Activated T-cell treated with anti-CD3 and anti-CD28 coated beads, Interleukin-2, amount 50 U/mL, for 24 hours (primary cell): ENCODE data around the gene GIMAP7.
"Not testable (repeated sequence)": the region's sequence is repeated elsewhere in the genome, so short reads cannot be mapped to it uniquely, and the experiment has no call there.

ENCODE experiments used
- DNase-seq: peaks from one replicate; pipeline ENCODE4 v3.0.0-alpha.2; 2020
- H3K27ac Mint-ChIP-seq: 2 replicates; pipeline ENCODE4 v1.8.0; 2020; ENCODE audit warnings: mild to moderate bottlenecking, mixed read lengths
- H3K27me3 Mint-ChIP-seq: 2 replicates; pipeline ENCODE4 v1.8.0; 2020; ENCODE audit warnings: mixed read lengths
- H3K36me3 Mint-ChIP-seq: 2 replicates; pipeline ENCODE4 v1.8.0; 2020; ENCODE audit warnings: low read depth, mixed read lengths
- H3K4me1 Mint-ChIP-seq: 2 replicates; pipeline ENCODE4 v1.8.0; 2020; ENCODE audit warnings: low read depth, mixed read lengths
- H3K4me3 Mint-ChIP-seq: 2 replicates; pipeline ENCODE4 v1.8.0; 2020; ENCODE audit warnings: mild to moderate bottlenecking, moderate library complexity, mixed read lengths
- H3K9me3 Mint-ChIP-seq: 2 replicates; pipeline ENCODE4 v1.8.0; 2020; ENCODE audit warnings: mixed read lengths

The GIMAP7 gene

GRCh38 chr7:150487625-150488024 lies 27.0 kb upstream of the GIMAP7 start:
- H3K4me3 Mint-ChIP-seq: no peak overlapping the region
- H3K27ac Mint-ChIP-seq: no peak overlapping the region
- no peak for DNase-seq
- H3K36me3 Mint-ChIP-seq: peaks cover 10% of the 10 kb centered on the region
- peaks cover 8% of the 10 kb centered on the region for H3K9me3 Mint-ChIP-seq
- no peaks in the 10 kb centered on the region for H3K27me3 Mint-ChIP-seq
- peaks cover 72% of the 10 kb centered on the region for H3K4me1 Mint-ChIP-seq

DNA sequence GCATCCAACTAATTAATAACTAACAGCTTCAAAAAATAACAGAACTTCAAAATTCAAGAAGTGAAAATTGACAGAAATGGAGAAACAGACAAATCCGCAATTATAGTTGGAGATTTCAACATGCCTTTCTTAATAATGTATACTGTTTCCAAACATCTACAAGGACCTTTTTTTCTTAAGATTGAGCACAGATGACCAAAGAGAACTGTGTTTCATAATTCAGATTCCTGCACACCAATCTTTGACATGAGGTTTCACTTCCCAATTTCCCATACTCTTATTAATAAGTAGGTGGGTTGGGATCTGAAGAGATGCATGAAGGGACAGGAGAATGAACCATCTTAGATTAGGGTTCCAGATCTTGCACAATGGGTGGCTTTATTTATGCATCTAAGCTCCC lies 24.9 kb upstream of the GIMAP7 start:
- DNase-seq: no peak
- Mint-ChIP-seq H3K4me1 (peaks cover 54% of the 10 kb centered on the region), H3K9me3 (peaks cover 8% of the 10 kb centered on the region), H3K4me3 (no peak overlapping the region), H3K27me3 (no peaks in the 10 kb centered on the region), H3K27ac (no peak overlapping the region), H3K36me3 (peaks cover 12% of the 10 kb centered on the region)

DNA sequence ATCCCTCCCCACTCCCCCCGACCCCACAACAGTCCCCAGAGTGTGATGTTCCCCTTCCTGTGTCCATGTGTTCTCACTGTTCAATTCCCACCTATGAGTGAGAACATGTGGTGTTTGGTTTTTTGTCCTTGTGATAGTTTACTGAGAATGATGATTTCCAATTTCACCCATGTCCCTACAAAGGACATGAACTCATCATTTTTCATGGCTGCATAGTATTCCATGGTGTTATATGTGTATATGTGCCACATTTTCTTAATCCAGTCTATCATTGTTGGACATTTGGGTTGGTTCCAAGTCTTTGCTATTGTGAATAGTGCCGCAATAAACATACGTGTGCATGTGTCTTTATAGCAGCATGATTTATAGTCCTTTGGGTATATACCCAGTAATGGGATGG lies 21.2 kb upstream of the GIMAP7 start:
- H3K36me3 Mint-ChIP-seq: peaks cover 24% of the 10 kb centered on the region
- not testable (repeated sequence) for H3K27ac Mint-ChIP-seq, DNase-seq, H3K4me3 Mint-ChIP-seq, H3K27me3 Mint-ChIP-seq
- peaks cover 43% of the 10 kb centered on the region for H3K4me1 Mint-ChIP-seq
- peaks cover 17% of the 10 kb centered on the region for H3K9me3 Mint-ChIP-seq

- no peak overlapping the region for H3K4me3 Mint-ChIP-seq
- DNase-seq: no peak
Measured at GRCh38 chr7:150502519-150502918, 12.2 kb upstream of the GIMAP7 start.

GRCh38 chr7:150503155-150503554 lies 11.5 kb upstream of the GIMAP7 start:
- Mint-ChIP-seq H3K4me3 (peak overlapping the region; percentile 54), H3K27ac (peak overlapping the region; percentile 90), H3K4me1 (peaks cover 85% of the 10 kb centered on the region)

More at GRCh38 chr7:150502519-150502918, 12.2 kb upstream of the GIMAP7 start:
- peaks cover 35% of the 10 kb centered on the region for H3K36me3 Mint-ChIP-seq
- H3K9me3 Mint-ChIP-seq: peaks cover 33% of the 10 kb centered on the region
- H3K4me1 Mint-ChIP-seq: peaks cover 85% of the 10 kb centered on the region
- H3K27ac Mint-ChIP-seq: peak overlapping the region; percentile 90
- no peaks in the 10 kb centered on the region for H3K27me3 Mint-ChIP-seq

GRCh38 chr7:150503581-150503980 lies 11.1 kb upstream of the GIMAP7 start:
- H3K27ac Mint-ChIP-seq: peak overlapping the region; percentile 90
- H3K27me3 Mint-ChIP-seq: no peaks in the 10 kb centered on the region
- no peak for DNase-seq
- H3K4me3 Mint-ChIP-seq: peak overlapping the region; percentile 54
- peaks cover 28% of the 10 kb centered on the region for H3K36me3 Mint-ChIP-seq
- H3K4me1 Mint-ChIP-seq: peaks cover 86% of the 10 kb centered on the region
- H3K9me3 Mint-ChIP-seq: peaks cover 27% of the 10 kb centered on the region

More at GRCh38 chr7:150503155-150503554, 11.5 kb upstream of the GIMAP7 start:
- Mint-ChIP-seq H3K27me3 (no peaks in the 10 kb centered on the region), H3K36me3 (peaks cover 30% of the 10 kb centered on the region), H3K9me3 (peaks cover 30% of the 10 kb centered on the region)
- DNase-seq: no peak

DNA sequence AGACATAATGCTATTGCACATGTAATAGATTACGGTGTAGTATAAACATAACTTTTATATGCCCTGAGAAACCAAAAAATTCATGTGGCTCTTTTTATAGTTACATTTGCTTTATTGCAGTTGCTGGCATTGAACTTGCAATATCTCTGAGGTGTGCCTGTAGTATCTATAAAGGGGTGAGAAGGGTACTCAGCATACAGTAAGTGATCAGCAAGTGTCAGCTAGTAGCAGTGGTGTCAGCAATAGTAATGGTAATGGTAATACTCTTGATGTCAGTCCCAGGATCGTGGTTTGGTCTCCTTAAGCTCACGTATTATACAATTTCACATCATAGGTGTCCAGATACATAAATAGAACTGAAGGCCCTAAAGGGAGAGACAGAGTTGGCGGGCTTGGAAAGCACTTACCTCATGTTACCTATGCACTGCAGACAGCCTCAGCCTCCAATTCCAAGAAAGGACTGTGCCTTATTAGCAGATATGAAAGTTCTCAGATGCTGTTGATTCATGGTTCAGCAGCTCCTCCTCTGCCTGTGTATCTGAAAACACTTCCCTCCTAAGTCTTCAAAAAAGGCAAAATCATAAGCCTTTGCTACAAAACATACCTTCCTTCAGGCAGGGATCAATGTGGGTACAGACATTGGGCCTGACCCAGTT lies 6.6 kb upstream of the GIMAP7 start:
- peak overlapping the region; percentile 52 for H3K4me3 Mint-ChIP-seq
- peak overlapping the region; percentile 84 for H3K27ac Mint-ChIP-seq
- H3K4me1 Mint-ChIP-seq: peaks cover 94% of the 10 kb centered on the region
- peak; percentile 40 for DNase-seq
- H3K36me3 Mint-ChIP-seq: no peaks in the 10 kb centered on the region
- H3K9me3 Mint-ChIP-seq: peaks cover 2% of the 10 kb centered on the region
- H3K27me3 Mint-ChIP-seq: no peaks in the 10 kb centered on the region

DNA sequence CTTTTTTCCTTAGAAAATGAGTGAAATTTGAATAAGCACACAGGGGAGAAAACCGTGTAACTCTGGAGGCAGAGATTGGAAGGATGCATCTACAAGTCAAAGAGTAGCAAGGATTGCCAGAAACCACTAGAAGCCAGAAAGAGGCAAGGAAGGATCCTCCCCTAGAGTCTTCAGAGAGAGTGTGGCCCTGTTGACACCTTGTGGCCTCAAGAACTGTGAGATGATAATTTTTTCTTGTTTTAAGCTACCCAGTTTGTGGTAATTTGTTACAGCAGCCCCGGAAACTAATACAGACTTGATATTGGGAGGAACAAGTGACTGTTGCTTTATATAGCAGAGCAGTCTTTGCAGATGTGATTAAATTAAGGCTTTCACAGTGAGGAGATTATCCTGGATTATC lies 3.6 kb upstream of the GIMAP7 start:
- peaks cover 11% of the 10 kb centered on the region for H3K36me3 Mint-ChIP-seq
- no peak for DNase-seq
- peak overlapping the region; percentile 51 for H3K27ac Mint-ChIP-seq
- H3K4me3 Mint-ChIP-seq: peak overlapping the region; percentile 6
- peaks cover 2% of the 10 kb centered on the region for H3K9me3 Mint-ChIP-seq
- peaks cover 81% of the 10 kb centered on the region for H3K4me1 Mint-ChIP-seq
- H3K27me3 Mint-ChIP-seq: no peaks in the 10 kb centered on the region

- Mint-ChIP-seq H3K27me3 (no peaks in the 10 kb centered on the region), H3K36me3 (peaks cover 24% of the 10 kb centered on the region), H3K4me1 (peaks cover 74% of the 10 kb centered on the region), H3K9me3 (peaks cover 2% of the 10 kb centered on the region), H3K27ac (peak overlapping the region; percentile 96), H3K4me3 (peak overlapping the region; percentile 93)
- DNase-seq: peak; percentile 35
Measured at GRCh38 chr7:150513758-150514157, 914 bp upstream of the GIMAP7 start.

DNA sequence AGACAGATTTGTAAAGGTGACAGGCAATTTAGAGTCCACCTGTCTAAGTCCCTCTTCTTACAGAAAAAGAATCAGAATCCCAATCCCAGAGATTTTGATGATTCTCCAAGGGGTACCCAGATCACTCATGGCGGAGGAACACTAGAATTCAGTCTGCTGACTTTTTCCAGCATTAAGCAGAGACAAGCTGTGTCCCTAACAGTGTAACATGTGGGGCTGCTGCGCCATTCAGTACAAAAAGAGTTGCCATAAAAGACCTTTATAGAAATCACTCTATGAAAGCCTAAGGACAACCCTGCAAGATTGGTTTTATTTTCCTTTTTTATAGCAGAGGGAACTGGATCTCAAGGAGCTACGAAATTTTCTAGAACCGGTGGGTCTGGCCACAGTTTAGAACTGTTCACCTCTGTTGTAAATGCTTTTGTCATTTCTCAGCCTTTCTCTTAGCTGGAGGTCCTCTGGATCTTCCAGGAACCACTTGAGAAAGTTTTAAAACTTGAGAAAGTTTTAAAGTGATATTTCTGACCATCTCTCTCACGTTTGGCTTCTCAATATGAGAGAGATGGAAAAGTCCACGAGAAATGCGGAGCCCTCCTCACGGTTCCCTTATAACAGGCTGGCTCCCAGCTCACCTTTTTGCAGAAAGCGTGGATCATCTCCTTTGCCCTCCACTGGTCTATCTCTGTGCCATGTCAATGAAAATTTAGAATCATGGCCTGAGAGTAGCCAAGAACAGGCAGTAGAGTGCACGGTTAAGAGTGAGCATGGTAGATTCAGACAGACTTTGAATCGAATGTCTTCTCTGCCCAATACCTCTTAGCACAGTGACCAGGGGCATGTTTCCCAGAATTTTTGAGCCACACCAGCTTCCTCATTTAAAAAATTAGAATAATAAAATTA lies 826 bp downstream of the GIMAP7 start:
- Mint-ChIP-seq H3K9me3 (no peaks in the 10 kb centered on the region), H3K4me1 (peaks cover 65% of the 10 kb centered on the region), H3K27ac (peak overlapping the region; percentile 96), H3K4me3 (peak overlapping the region; percentile 93), H3K27me3 (no peaks in the 10 kb centered on the region), H3K36me3 (peaks cover 35% of the 10 kb centered on the region)
- peak; percentile 51 for DNase-seq

DNA sequence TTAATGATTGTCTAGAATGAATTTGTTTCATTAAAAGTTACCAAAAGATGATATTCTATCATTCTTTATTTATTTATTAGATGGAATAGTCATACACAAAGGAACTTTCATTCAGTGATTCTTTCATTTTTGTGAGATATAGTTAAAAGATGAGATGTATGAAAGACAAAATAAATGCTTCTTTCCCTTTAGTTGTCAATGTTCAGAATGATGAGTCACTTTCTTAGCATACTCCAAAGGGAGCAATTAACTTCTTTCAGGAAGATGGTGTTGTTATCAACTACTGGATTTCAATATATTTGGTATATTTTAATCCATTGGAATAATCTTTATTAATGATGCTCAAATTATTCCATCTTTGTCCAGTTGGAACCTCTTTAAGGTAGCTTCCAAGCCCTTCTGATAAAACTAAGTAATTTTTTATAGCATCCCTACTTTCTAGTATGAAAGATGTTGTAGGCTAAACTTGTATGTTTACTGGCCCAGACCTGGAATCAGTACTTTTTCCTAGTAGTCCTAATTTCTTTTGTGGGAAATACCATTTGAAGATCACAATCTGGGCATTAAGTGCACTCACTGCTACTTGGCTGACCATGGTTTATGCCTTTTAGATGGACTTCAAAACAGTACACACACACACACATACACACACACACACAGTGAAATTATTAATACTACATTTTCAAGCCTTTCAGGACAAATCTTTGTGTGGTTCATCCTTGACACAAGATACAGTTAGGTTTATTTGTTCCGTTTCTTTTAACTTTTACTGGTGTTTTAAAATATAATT lies 2.5 kb downstream of the GIMAP7 start:
- no peaks in the 10 kb centered on the region for H3K9me3 Mint-ChIP-seq
- no peak for DNase-seq
- H3K4me3 Mint-ChIP-seq: peak overlapping the region; percentile 93
- H3K4me1 Mint-ChIP-seq: peaks cover 60% of the 10 kb centered on the region
- H3K36me3 Mint-ChIP-seq: peaks cover 46% of the 10 kb centered on the region
- no peaks in the 10 kb centered on the region for H3K27me3 Mint-ChIP-seq
- peak overlapping the region; percentile 96 for H3K27ac Mint-ChIP-seq

DNA sequence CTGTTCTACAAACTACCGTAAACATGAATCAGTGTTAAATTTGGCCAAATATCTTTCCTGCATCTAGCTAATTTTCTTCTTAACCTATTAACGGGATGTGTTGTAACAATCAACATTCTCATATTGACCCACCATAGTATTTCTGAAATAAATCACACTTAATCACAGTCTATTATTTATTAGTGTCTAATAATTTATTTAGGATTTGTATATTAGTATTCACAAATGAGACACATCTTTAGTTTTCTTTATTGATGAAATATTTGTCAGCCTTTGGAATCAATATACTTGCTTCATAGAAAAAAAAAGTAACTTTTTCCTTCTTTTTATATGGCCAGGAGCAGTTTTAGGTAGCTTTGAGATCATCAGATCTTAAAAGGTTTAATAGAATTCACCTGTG lies 4.6 kb downstream of the GIMAP7 start:
- Mint-ChIP-seq H3K27ac (peak overlapping the region; percentile 94), H3K27me3 (no peaks in the 10 kb centered on the region), H3K36me3 (peaks cover 61% of the 10 kb centered on the region), H3K4me1 (peaks cover 54% of the 10 kb centered on the region), H3K4me3 (peak overlapping the region; percentile 80), H3K9me3 (peaks cover 9% of the 10 kb centered on the region)
- no peak for DNase-seq

GRCh38 chr7:150520145-150520544 lies 5.5 kb downstream of the GIMAP7 start:
- Mint-ChIP-seq H3K27ac (peak overlapping the region; percentile 94), H3K36me3 (peaks cover 61% of the 10 kb centered on the region)

GRCh38 chr7:150522931-150523330 lies 8.3 kb downstream of the GIMAP7 start:
- Mint-ChIP-seq H3K4me3 (peak overlapping the region; percentile 28), H3K9me3 (peaks cover 29% of the 10 kb centered on the region), H3K27ac (peak overlapping the region; percentile 74), H3K4me1 (peaks cover 59% of the 10 kb centered on the region), H3K36me3 (peaks cover 59% of the 10 kb centered on the region)
- not testable (repeated sequence) for H3K27me3 Mint-ChIP-seq, DNase-seq

More at GRCh38 chr7:150520145-150520544, 5.5 kb downstream of the GIMAP7 start:
- DNase-seq: peak; percentile 76
- Mint-ChIP-seq H3K27me3 (no peaks in the 10 kb centered on the region), H3K9me3 (peaks cover 12% of the 10 kb centered on the region), H3K4me3 (peak overlapping the region; percentile 80), H3K4me1 (peaks cover 58% of the 10 kb centered on the region)
